Measurements from ENCODE around the gene CXCL12. TPM values are rescaled to one million over a fixed set of nuclear protein-coding genes. Genes with fewer than 3 reads are reported as not detected.

CXCL12 gene
- total RNA-seq, 2 donors from 2014 or later: 0.13 TPM; not detected in 1

DNA sequence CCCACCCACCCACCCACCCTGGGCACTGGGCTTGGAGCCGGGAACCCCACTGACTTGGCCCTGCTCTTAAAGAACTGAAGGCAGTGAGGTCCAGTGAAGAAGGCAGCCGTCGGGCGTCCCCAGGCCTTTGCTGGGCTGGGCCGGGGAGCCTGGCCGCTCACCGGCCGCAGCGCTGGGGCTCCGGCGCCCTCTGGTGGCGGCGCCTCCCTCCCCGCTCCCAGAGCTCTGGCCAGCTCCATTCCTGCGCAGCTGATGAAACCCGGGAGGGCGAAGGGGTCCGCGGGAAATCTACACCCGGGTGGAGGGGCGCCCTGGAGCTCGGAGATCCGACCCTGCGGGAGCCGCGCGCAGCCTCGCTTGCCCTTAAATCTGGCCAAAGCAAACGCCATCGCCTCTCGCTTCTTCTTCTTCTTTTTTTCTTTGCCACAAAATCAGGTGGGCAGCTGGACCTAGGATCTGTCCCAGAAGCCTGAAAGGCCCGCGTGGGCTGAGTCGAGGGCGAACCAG, 1.7 kb upstream of the CXCL12 start:
- Mint-ChIP-seq H3K27me3 (peaks cover 55% of the 10 kb centered on the region), H3K36me3 (ENCODE audit: low read depth) (peaks cover 3% of the 10 kb centered on the region), H3K27ac (no peak overlapping the region), H3K4me1 (no peaks in the 10 kb centered on the region), H3K4me3 (peak overlapping the region; percentile 49)
- no peaks in the 10 kb centered on the region for H3K9me3 ChIP-seq (ENCODE audit: control insufficient read depth, low read length, poor library complexity, severe bottlenecking)
- peak; percentile 28 for ATAC-seq
- DNase-seq: no peak

DNA sequence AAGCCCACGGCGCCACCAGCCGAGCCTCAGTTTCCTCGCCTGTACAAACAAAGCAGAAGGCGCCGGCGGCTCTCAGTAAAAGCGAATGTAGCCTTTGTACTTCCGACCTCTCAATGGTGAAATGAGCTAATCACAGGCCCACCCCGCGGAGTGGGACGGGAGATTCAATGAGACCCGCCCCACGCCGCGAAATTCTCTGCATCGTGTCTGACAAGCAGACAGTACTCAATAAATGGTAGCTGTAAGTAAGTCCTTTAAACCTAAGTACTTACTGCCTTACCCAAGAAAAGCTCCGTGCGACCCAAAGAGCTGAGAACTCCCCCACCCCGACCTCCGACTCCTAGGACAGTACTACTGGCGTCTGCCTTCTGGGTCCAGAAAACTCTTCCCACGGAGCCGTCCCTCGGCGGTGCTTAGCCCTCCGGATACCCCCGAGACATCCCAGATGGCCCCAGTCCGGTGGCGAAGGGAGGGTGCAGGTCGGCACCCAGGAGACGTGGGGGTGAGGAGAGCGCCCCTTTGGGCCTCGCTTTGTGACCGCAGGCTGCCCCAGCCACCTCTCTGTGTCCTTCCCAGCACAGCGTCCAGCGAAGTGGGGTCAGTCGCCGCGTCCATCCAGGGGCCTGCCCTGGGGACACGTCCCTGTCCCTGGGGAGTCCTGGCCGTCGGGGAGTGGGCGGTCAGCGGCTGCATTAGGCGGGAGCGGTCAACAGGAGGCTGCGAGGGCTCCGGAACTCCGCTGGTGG, 972 bp upstream of the CXCL12 start:
- Mint-ChIP-seq H3K36me3 (ENCODE audit: low read depth) (peaks cover 3% of the 10 kb centered on the region), H3K27ac (no peak overlapping the region), H3K27me3 (peaks cover 54% of the 10 kb centered on the region), H3K4me3 (peak overlapping the region; percentile 63), H3K4me1 (no peaks in the 10 kb centered on the region)
- no peaks in the 10 kb centered on the region for H3K9me3 ChIP-seq (ENCODE audit: control insufficient read depth, low read length, poor library complexity, severe bottlenecking)
- ATAC-seq (no peak), DNase-seq (no peak)

DNA sequence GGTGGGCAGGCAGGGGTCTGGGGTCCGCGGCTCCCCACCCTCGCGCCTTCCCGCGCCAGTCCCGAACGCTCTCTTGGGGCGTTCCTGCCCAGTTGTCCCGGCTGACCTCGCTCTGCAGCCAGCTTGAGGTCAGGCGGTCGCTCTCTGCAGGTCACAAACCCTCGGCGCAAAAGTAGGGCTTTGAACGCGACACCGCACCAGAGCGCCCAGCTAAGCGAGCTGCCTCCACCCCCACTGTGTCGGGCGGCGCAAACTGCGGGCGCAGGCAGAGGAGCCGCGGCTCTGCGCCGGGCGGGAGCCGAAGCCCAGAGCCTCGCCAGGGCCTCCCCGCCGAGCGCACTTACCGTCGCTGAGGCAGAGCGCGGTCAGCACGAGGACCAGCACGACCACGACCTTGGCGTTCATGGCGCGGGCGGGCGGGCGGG, 284 bp downstream of the CXCL12 start:
- no peak overlapping the region for H3K4me3 Mint-ChIP-seq
- no peak overlapping the region for H3K27ac Mint-ChIP-seq
- peaks cover 59% of the 10 kb centered on the region for H3K27me3 Mint-ChIP-seq
- DNase-seq (no peak), ATAC-seq (no peak)
- H3K9me3 ChIP-seq (ENCODE audit: control insufficient read depth, low read length, poor library complexity, severe bottlenecking): no peaks in the 10 kb centered on the region
- H3K4me1 Mint-ChIP-seq: no peaks in the 10 kb centered on the region
- H3K36me3 Mint-ChIP-seq (ENCODE audit: low read depth): peaks cover 3% of the 10 kb centered on the region

DNA sequence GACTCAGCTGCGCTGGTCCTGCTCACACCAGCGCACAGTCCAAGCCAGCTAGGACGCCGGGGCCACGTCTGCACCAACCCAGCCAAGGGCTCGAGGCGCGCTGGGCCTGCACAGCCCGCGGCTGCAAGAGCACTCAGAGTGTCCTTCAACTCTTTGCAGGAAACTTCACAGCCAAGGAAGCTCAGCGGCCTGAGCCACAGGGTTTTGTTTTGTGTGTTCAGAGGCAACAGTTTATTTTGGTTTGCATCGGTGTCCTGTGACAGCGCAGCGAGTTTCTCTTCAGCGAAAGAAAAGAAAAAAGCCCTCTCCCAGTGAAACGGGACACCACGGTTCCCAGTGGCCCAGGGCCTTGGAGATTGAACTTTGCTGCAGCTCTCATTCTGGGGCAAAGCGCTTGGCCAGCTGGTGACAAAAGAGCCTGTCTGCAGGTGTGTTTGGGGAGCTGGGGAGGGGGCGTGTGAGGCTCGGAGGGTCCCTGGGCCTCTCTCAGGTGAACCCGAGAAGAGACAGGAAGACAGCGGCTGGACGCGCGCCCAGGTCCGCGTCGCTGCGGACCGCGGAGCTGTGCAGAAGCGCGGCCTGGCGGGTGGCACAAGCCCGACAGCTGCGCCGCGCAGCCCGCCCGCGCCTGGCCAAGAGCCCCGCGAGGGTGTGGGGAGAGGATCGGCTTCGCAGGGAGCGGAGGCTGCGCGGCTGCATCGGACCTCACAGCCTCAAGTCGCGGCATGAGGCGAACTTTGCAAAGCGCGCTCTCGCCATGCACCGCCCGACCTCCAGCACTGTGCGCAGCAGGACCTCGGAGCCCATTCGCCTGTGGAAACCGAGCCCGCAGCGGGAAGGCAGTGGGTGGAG, 922 bp downstream of the CXCL12 start:
- Mint-ChIP-seq H3K27me3 (peaks cover 56% of the 10 kb centered on the region), H3K4me3 (no peak overlapping the region), H3K36me3 (ENCODE audit: low read depth) (peaks cover 3% of the 10 kb centered on the region), H3K4me1 (no peaks in the 10 kb centered on the region), H3K27ac (no peak overlapping the region)
- DNase-seq: no peak
- no peaks in the 10 kb centered on the region for H3K9me3 ChIP-seq (ENCODE audit: control insufficient read depth, low read length, poor library complexity, severe bottlenecking)
- ATAC-seq: no peak

DNA sequence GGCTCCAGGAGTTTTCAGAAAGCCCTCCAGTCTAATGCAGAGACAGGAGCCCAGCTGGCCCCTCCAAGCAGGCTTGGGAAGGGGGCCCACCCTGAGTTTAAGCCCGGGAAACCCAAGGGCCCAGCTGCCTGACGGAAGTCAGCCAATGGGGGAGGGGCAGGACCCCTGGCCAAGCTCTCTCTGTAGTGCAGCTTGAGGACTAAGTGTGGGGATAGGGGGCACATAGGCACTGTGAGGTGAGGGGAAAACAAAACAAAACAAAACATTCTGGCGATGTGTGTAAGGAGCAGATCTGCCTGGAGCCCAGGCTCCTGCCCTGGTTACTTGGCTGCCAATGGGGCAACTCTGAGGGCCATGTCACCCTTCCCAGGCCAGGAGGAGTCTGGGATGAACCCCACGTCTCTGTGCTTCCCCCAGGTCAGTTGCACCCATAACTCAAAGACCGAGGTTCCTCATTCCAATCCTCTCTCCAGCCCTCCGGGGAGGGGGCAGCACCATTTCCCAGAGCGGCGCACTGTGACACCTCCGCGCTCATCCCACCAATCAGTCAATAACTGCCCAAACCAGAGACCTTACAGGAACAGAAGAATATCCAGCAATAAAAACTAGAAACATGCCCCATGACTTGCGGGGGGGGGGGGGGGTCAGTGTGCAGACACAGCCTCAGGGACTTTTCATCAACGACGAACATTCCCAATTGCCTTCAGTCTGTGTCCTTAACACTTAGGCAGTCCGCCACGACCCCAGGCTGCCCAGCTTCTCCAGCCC, 1.7 kb downstream of the CXCL12 start:
- Mint-ChIP-seq H3K4me1 (no peaks in the 10 kb centered on the region), H3K4me3 (peak overlapping the region; percentile 55), H3K27ac (no peak overlapping the region), H3K27me3 (peaks cover 57% of the 10 kb centered on the region), H3K36me3 (ENCODE audit: low read depth) (peaks cover 3% of the 10 kb centered on the region)
- DNase-seq: no peak
- no peak for ATAC-seq
- no peaks in the 10 kb centered on the region for H3K9me3 ChIP-seq (ENCODE audit: control insufficient read depth, low read length, poor library complexity, severe bottlenecking)

DNA sequence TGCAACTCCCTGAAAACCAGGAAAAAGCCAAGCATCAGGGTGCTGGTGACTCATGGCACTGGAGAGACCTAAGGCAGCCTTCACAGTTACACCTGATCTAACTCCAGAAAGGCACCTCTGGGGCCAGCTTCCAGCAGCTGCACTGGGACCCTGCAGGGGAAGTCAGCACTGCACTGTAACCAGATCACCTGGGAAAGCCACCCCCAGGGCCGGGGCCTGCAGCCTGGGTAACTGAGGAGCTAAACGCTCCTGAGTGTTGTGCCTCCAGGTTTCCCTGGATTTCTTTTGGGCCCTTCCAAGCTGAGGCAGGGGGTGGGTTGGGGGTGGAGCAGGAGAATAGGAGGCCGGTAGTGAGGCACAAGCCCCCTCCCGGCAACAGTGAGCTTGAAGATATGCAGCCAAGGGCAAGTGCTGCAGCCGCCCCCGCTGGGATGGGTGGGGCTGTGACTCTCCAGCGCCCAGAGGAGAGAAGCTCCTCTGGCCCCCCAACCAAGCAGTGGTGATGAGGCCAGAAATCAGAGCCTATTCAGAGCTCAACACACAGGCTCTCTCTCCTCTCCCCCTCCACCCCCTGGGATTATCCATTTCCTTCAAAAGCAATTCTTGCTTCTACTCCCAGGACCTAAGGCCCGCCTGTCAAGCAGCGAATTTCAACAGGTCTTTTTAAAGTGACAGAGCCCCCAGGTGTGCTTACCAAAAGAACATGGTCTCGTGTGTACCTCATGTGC, 2.6 kb downstream of the CXCL12 start:
- Mint-ChIP-seq H3K36me3 (ENCODE audit: low read depth) (peaks cover 3% of the 10 kb centered on the region), H3K27ac (no peak overlapping the region), H3K4me1 (no peaks in the 10 kb centered on the region), H3K4me3 (no peak overlapping the region), H3K27me3 (peaks cover 60% of the 10 kb centered on the region)
- H3K9me3 ChIP-seq (ENCODE audit: control insufficient read depth, low read length, poor library complexity, severe bottlenecking): no peaks in the 10 kb centered on the region
- DNase-seq (no peak), ATAC-seq (no peak)

DNA sequence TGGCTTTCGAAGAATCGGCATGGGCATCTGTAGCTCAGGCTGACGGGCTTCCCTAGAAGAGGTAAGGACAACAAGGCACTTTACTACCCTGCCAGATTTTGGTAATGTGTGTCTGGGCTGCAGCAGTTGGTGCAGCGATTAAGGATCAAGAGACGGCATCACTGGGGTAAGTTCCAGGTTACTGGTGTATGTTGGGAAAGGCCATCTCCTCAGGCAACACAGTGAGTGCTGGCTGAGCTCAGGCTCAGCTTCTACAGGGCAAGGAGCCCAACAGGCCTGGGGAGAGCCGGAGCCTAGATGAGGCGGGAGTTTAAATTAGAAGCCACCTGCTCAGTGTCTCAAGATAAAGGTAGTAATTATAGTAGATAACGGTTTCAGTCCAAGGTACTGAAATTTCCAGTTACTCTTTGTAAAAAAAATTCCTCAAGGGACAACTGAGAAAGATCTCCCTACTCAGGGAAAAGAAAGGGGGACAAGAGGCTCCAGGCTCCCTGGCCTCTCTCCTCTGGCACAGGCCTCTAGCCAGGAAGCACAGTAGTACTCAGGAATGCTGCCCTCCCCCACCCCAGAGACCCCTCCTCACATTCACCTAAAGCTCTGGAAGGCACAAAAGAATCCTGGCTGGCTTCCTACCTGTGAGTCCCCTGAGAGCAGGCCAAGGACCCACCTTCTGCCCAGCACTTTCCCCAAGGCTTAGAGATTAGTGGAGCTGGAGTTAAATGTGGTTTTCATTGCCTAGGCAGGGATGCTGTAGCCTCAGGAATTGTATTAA, 3.9 kb downstream of the CXCL12 start:
- no peak for DNase-seq
- Mint-ChIP-seq H3K4me1 (no peaks in the 10 kb centered on the region), H3K36me3 (ENCODE audit: low read depth) (peaks cover 3% of the 10 kb centered on the region), H3K27me3 (peaks cover 60% of the 10 kb centered on the region), H3K27ac (no peak overlapping the region), H3K4me3 (no peak overlapping the region)
- ATAC-seq: no peak
- no peaks in the 10 kb centered on the region for H3K9me3 ChIP-seq (ENCODE audit: control insufficient read depth, low read length, poor library complexity, severe bottlenecking)

DNA sequence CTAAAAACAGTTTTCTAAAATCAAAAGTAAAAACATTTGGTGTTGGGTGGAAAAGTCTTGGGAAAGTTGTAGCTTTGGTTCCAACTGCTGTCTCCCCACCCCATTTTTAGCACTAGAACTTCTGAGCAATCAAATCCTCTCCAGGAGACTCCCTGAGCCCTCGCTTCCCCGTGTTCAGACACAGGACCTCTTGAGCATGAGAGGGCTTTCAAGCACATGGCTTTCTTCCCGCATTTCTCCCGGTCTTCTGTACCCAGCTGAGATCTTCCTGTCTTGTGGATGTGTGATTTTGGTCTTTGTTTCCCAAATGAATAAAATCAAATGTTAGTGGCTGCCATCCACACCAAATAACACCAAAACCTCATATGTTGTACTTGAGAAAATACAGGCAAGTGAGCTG, 5.0 kb downstream of the CXCL12 start:
- Mint-ChIP-seq H3K27ac (no peak overlapping the region), H3K27me3 (peaks cover 55% of the 10 kb centered on the region), H3K4me1 (no peaks in the 10 kb centered on the region), H3K4me3 (no peak overlapping the region), H3K36me3 (ENCODE audit: low read depth) (peaks cover 3% of the 10 kb centered on the region)
- H3K9me3 ChIP-seq (ENCODE audit: control insufficient read depth, low read length, poor library complexity, severe bottlenecking): no peaks in the 10 kb centered on the region
- DNase-seq (no peak), ATAC-seq (no peak)

- no peaks in the 10 kb centered on the region for H3K4me1 Mint-ChIP-seq
- no peak overlapping the region for H3K27ac Mint-ChIP-seq
- no peaks in the 10 kb centered on the region for H3K9me3 ChIP-seq (ENCODE audit: control insufficient read depth, low read length, poor library complexity, severe bottlenecking)
- peaks cover 52% of the 10 kb centered on the region for H3K27me3 Mint-ChIP-seq
- ATAC-seq (no peak), DNase-seq (no peak)
- H3K4me3 Mint-ChIP-seq: no peak overlapping the region
- H3K36me3 Mint-ChIP-seq (ENCODE audit: low read depth): peaks cover 3% of the 10 kb centered on the region
Observed at GRCh38 chr10:44378626-44379025, 6.3 kb downstream of the CXCL12 start.

- no peak for ATAC-seq
- no peaks in the 10 kb centered on the region for H3K9me3 ChIP-seq (ENCODE audit: control insufficient read depth, low read length, poor library complexity, severe bottlenecking)
- Mint-ChIP-seq H3K36me3 (ENCODE audit: low read depth) (no peaks in the 10 kb centered on the region), H3K27me3 (peaks cover 49% of the 10 kb centered on the region), H3K27ac (no peak overlapping the region), H3K4me1 (no peaks in the 10 kb centered on the region), H3K4me3 (no peak overlapping the region)
- DNase-seq: no peak
Observed at GRCh38 chr10:44377651-44378310, 7.1 kb downstream of the CXCL12 start.

GRCh38 chr10:44376472-44377099, 8.3 kb downstream of the CXCL12 start:
- no peaks in the 10 kb centered on the region for H3K9me3 ChIP-seq (ENCODE audit: control insufficient read depth, low read length, poor library complexity, severe bottlenecking)
- Mint-ChIP-seq H3K36me3 (ENCODE audit: low read depth) (no peaks in the 10 kb centered on the region), H3K27ac (no peak overlapping the region), H3K27me3 (peaks cover 41% of the 10 kb centered on the region), H3K4me3 (no peak overlapping the region), H3K4me1 (no peaks in the 10 kb centered on the region)
- ATAC-seq: no peak
- DNase-seq: no peak

Data from T-helper 17 cell (primary cell).